Tibial artery (tissue), 4 donors: ENCODE results near the gene TPRX2.
"Not testable (repeated sequence)": the region's sequence is repeated elsewhere in the genome, so short reads cannot be mapped to it uniquely, and the experiment has no call there.

Experiments used
- DNase-seq, 2 donors: peaks; one replicate each; pipeline ENCODE4 v3.0.0-alpha.2; 2019
- H3K27ac ChIP-seq, 2 donors: fragments of 200-600 bp; sonication (generic) in 1 of 2; 1 replicate in 1 of 2; 2 replicates in 1 of 2; pipeline ENCODE4 v1.5.1; 2018 to 2019; ENCODE audit warnings: mild to moderate bottlenecking in 1 of 2
- H3K27me3 ChIP-seq, 2 donors: fragments of 200-600 bp; sonication (generic) in 1 of 2; one replicate each; pipeline versions ENCODE4 v1.5.1 to v1.6.0; 2016 to 2019
- H3K36me3 ChIP-seq, 3 donors: fragments of 200-600 bp; sonication (generic) in 2 of 3; one replicate each; pipeline ENCODE4 v1.5.1; 2016 to 2019; ENCODE audit warnings: mild to moderate bottlenecking in 2 of 3
- H3K4me1 ChIP-seq, 4 donors: fragments of 200-600 bp; sonication (generic) in 2 of 4; 1 replicate in 3 of 4; 2 replicates in 1 of 4; pipeline ENCODE4 v1.5.1; 2016 to 2019
- H3K4me3 ChIP-seq, 2 donors: fragments of 200-600 bp; sonication (generic) in 1 of 2; 1 replicate in 1 of 2; 2 replicates in 1 of 2; pipeline ENCODE4 v1.5.1; 2018 to 2019; ENCODE audit warnings: mild to moderate bottlenecking in 2 of 2
- H3K9me3 ChIP-seq, 3 donors: fragments of 200-600 bp; sonication (generic) in 1 of 3; one replicate each; pipeline ENCODE4 v1.5.1; 2016 to 2019
- intact Hi-C: fragments of 100-400 bp; cut with DNase I; formaldehyde crosslinking; loops from one replicate; pipeline ENCODE4 v1.15.0; 2023; ENCODE audit warnings: low total_unique reads
- TF ChIP-seq, protein P1 (sequence below), 2 experiments: fragments of 200-600 bp in 1 of 2; fragments of 450-650 bp in 1 of 2; IDR thresholded peaks; one replicate each; pipeline ENCODE4 v1.5.1; 2017 to 2019; ENCODE audit warnings: antibody characterized with exemption in 2 of 2, mild to moderate bottlenecking in 1 of 2, moderate library complexity in 1 of 2

Gene TPRX2

GRCh38 chr19:47897861-47898260 is 38.8 kb downstream of the TPRX2 start:
- intact Hi-C loops: no loop called here
- DNase-seq: no peak
- Histone ChIP-seq H3K27ac (no peak overlapping the region), H3K4me1 (no peaks in the 10 kb centered on the region), H3K27me3 (peaks cover 0 to 17% of the 10 kb centered on the region in 2 donors), H3K9me3 (peaks cover 0 to 9% (median 0%) of the 10 kb centered on the region in 3 donors), H3K4me3 (no peak overlapping the region), H3K36me3 (no peaks in the 10 kb centered on the region)
- TF ChIP-seq, protein P1, sequence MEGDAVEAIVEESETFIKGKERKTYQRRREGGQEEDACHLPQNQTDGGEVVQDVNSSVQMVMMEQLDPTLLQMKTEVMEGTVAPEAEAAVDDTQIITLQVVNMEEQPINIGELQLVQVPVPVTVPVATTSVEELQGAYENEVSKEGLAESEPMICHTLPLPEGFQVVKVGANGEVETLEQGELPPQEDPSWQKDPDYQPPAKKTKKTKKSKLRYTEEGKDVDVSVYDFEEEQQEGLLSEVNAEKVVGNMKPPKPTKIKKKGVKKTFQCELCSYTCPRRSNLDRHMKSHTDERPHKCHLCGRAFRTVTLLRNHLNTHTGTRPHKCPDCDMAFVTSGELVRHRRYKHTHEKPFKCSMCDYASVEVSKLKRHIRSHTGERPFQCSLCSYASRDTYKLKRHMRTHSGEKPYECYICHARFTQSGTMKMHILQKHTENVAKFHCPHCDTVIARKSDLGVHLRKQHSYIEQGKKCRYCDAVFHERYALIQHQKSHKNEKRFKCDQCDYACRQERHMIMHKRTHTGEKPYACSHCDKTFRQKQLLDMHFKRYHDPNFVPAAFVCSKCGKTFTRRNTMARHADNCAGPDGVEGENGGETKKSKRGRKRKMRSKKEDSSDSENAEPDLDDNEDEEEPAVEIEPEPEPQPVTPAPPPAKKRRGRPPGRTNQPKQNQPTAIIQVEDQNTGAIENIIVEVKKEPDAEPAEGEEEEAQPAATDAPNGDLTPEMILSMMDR (IDR thresholded peaks at IDR 0.05): no peak

DNA sequence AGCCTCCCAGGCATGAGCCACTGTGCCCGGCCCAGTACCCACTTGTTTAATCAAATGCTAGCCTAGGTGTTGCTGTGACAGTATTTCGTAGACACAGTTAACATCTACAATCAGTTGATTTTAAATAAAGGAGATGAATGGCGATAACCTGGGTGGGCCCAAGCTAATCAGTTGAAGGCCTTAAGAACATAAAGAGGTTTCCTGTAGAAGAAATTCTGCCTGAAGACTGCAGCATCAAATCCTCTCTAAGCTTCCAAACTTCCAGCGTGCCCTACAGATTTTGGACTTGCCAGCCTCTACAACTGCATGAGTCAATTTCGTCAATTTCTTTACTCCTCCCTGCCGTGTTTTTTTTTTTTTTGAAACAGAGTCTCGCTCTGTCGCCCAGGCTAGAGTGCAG is 40.3 kb downstream of the TPRX2 start:
- no peaks in the 10 kb centered on the region for H3K4me1 ChIP-seq
- no peak overlapping the region for H3K4me3 ChIP-seq
- peaks cover 0 to 9% (median 0%) of the 10 kb centered on the region in 3 donors for H3K9me3 ChIP-seq
- peaks cover 0 to 17% of the 10 kb centered on the region in 2 donors for H3K27me3 ChIP-seq
- H3K27ac ChIP-seq: no peak overlapping the region
- no peak for DNase-seq
- TF ChIP-seq, protein P1 (IDR thresholded peaks at IDR 0.05): no peak
- intact Hi-C loops: no loop called here
- no peaks in the 10 kb centered on the region for H3K36me3 ChIP-seq

DNA sequence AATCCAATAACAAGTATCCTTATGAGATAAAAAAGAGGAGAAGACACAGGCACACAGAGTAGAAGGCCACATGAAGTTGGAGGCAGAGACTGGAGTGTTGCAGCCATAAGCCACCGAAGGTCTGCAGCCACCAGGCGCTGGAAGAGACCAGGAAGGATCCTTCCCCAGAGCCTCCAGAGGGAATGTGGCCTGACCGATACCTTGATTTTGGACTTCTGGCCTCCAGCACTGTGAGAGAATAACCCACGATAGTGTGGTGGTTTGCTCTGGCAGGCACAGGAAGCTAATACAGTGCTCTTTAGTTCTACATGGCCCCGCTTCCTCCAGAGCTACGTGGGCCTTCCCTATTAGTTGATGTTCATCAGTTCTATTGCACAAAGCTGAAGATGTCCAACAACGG is 42.3 kb downstream of the TPRX2 start:
- peaks cover 0 to 2% (median 0%) of the 10 kb centered on the region in 3 donors for H3K9me3 ChIP-seq
- no peaks in the 10 kb centered on the region for H3K4me1 ChIP-seq
- TF ChIP-seq, protein P1 (IDR thresholded peaks at IDR 0.05): no peak
- intact Hi-C loops: no loop called here
- DNase-seq: no peak
- H3K4me3 ChIP-seq: no peak overlapping the region
- H3K36me3 ChIP-seq: no peaks in the 10 kb centered on the region
- peaks cover 0 to 17% of the 10 kb centered on the region in 2 donors for H3K27me3 ChIP-seq
- no peak overlapping the region for H3K27ac ChIP-seq

- H3K27me3 ChIP-seq, H3K36me3 ChIP-seq, H3K4me3 ChIP-seq, H3K9me3 ChIP-seq, H3K27ac ChIP-seq, H3K4me1 ChIP-seq, intact Hi-C loops: not testable (repeated sequence)
- TF ChIP-seq, protein P1 (IDR thresholded peaks at IDR 0.05): peak in 1 of 2 experiments; percentile 53
- DNase-seq: peak; percentile 83 to 91
Measured at GRCh38 chr19:47909350-47909749, 50.3 kb downstream of the TPRX2 start.

DNA sequence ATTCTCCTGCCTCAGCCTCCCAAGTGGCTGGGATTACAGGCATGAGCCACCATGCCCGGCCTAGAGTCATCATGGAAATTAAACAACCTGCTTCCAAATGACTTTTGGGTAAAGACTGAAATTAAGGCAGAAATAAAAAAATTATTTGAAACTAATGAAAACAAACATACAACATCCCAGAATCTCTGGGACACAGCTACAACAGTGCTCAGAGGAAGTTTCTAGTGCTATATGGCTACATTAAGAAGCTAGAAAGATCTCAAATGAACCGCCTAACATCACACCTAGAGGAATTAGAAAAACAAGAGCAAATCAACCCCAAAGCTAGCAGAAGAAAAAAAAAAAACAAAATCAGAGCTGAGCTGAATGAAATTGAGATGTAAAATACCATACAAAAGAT is 51.2 kb downstream of the TPRX2 start:
- H3K27ac ChIP-seq, H3K27me3 ChIP-seq, H3K9me3 ChIP-seq, H3K36me3 ChIP-seq, intact Hi-C loops, DNase-seq, H3K4me1 ChIP-seq, H3K4me3 ChIP-seq: not testable (repeated sequence)
